ENCODE data around the gene TPST1. TPM values are rescaled to one million over a fixed set of nuclear protein-coding genes. Genes with fewer than 3 reads are reported as not detected.

Gene TPST1
- polyA plus RNA-seq, 1 donor (not counting 4 experiments of a cell fraction or from before 2014, with no cell fraction given), result 48.5 TPM

- no peak overlapping the region for H3K4me3 ChIP-seq (ENCODE audit: control insufficient read depth in 2 of 3, extremely low read depth in 1 of 3, insufficient read depth in 2 of 3, low read depth in 1 of 3, low read length in 3 of 3)
- dilution Hi-C loops (cut with MboI; ENCODE audit: extremely low pct_ligation_motif_present, low sequenced_read_pairs), result no loop called here
- no peaks in the 10 kb centered on the region for H3K27me3 ChIP-seq (ENCODE audit: control insufficient read depth, extremely low read depth, insufficient read depth, low read length)
Measured at GRCh38 chr7:66319407-66319979, 114.4 kb downstream of the TPST1 start.

GRCh38 chr7:66321283-66321682, 116.1 kb downstream of the TPST1 start:
- H3K79me2 ChIP-seq (ENCODE audit: control insufficient read depth, insufficient read depth, low read length), result no peaks in the 10 kb centered on the region
- no peak overlapping the region for H3K4me3 ChIP-seq (ENCODE audit: control insufficient read depth in 2 of 3, extremely low read depth in 1 of 3, insufficient read depth in 2 of 3, low read depth in 1 of 3, low read length in 3 of 3)
- no peaks in the 10 kb centered on the region for H4K20me1 ChIP-seq (ENCODE audit: control insufficient read depth, extremely low read depth, insufficient read depth, low read length)
- TF ChIP-seq EZH2 (IDR thresholded peaks at IDR 0.05; ENCODE audit: low read length) (no peak), CTCF (optimal IDR thresholded peaks at IDR 0.05 in 1 of 3, IDR thresholded peaks at IDR 0.05 in 1 of 3, conservative IDR thresholded peaks at IDR 0.05 in 1 of 3; ENCODE audit: extremely low read depth in 1 of 3, insufficient read depth in 2 of 3, low read length in 3 of 3) (no peak)
- peak; percentile 43 for FAIRE-seq
- H3K4me1 ChIP-seq (ENCODE audit: control insufficient read depth, extremely low read depth, insufficient read depth, low read length), result peaks cover 2% of the 10 kb centered on the region
- no peak for DNase-seq (ENCODE audit: low read depth, low spot score)
- H3K9me1 ChIP-seq (ENCODE audit: control insufficient read depth, extremely low read depth, insufficient read depth, low read length), result no peaks in the 10 kb centered on the region
- no peak overlapping the region for H3K9ac ChIP-seq (ENCODE audit: control insufficient read depth, extremely low read depth, insufficient read depth, low read length)
- dilution Hi-C loops (cut with MboI; ENCODE audit: extremely low pct_ligation_motif_present, low sequenced_read_pairs), result no loop called here
- no peak overlapping the region for H3K4me2 ChIP-seq (ENCODE audit: control insufficient read depth, extremely low read depth, insufficient read depth, low read depth, low read length)
- H3K36me3 ChIP-seq (ENCODE audit: control insufficient read depth in 2 of 2, extremely low read depth in 1 of 2, insufficient read depth in 2 of 2, low read length in 2 of 2), result no peaks in the 10 kb centered on the region
- H3K9me3 ChIP-seq (ENCODE audit: control insufficient read depth, low read depth, low read length), result no peaks in the 10 kb centered on the region
- no peak overlapping the region for H2AFZ ChIP-seq (ENCODE audit: control insufficient read depth, low read length)
- no peaks in the 10 kb centered on the region for H3K27me3 ChIP-seq (ENCODE audit: control insufficient read depth, extremely low read depth, insufficient read depth, low read length)
- H3K27ac ChIP-seq (ENCODE audit: control insufficient read depth, insufficient read depth, low read length), result no peak overlapping the region

More at GRCh38 chr7:66319407-66319979, 114.4 kb downstream of the TPST1 start:
- H2AFZ ChIP-seq (ENCODE audit: control insufficient read depth, low read length), result no peak overlapping the region
- no peaks in the 10 kb centered on the region for H3K36me3 ChIP-seq (ENCODE audit: control insufficient read depth in 2 of 2, extremely low read depth in 1 of 2, insufficient read depth in 2 of 2, low read length in 2 of 2)
- no peaks in the 10 kb centered on the region for H3K4me1 ChIP-seq (ENCODE audit: control insufficient read depth, extremely low read depth, insufficient read depth, low read length)
- no peak for DNase-seq (ENCODE audit: low read depth, low spot score)
- no peak overlapping the region for H3K4me2 ChIP-seq (ENCODE audit: control insufficient read depth, extremely low read depth, insufficient read depth, low read depth, low read length)
- H4K20me1 ChIP-seq (ENCODE audit: control insufficient read depth, extremely low read depth, insufficient read depth, low read length), result no peaks in the 10 kb centered on the region
- no peak for FAIRE-seq
- no peak overlapping the region for H3K27ac ChIP-seq (ENCODE audit: control insufficient read depth, insufficient read depth, low read length)
- no peaks in the 10 kb centered on the region for H3K79me2 ChIP-seq (ENCODE audit: control insufficient read depth, insufficient read depth, low read length)
- H3K9me3 ChIP-seq (ENCODE audit: control insufficient read depth, low read depth, low read length), result no peaks in the 10 kb centered on the region
- H3K9me1 ChIP-seq (ENCODE audit: control insufficient read depth, extremely low read depth, insufficient read depth, low read length), result no peaks in the 10 kb centered on the region
- H3K9ac ChIP-seq (ENCODE audit: control insufficient read depth, extremely low read depth, insufficient read depth, low read length), result no peak overlapping the region
- TF ChIP-seq CTCF (optimal IDR thresholded peaks at IDR 0.05 in 1 of 3, IDR thresholded peaks at IDR 0.05 in 1 of 3, conservative IDR thresholded peaks at IDR 0.05 in 1 of 3; ENCODE audit: extremely low read depth in 1 of 3, insufficient read depth in 2 of 3, low read length in 3 of 3), result no peak
- TF ChIP-seq EZH2 (IDR thresholded peaks at IDR 0.05; ENCODE audit: low read length), result no peak

Measured in keratinocyte (primary cell).